ENCODE measurements around the gene KIDINS220.

Gene KIDINS220

GRCh38 chr2:8796315-8796848, 41.0 kb downstream of the KIDINS220 start:
- no peak for TF ChIP-seq CTCF (IDR thresholded peaks at IDR 0.05; ENCODE audit: low read depth, low read length, missing control alignments)
- H3K4me3 ChIP-seq (replicated peaks; ENCODE audit: low read depth, low read length): no peak overlapping the region
- DNase-seq (ENCODE audit: extremely low read depth, low read depth): no peak

GRCh38 chr2:8794923-8795825, 42.2 kb downstream of the KIDINS220 start:
- no peak for TF ChIP-seq CTCF (IDR thresholded peaks at IDR 0.05; ENCODE audit: low read depth, low read length, missing control alignments)
- no peak for DNase-seq (ENCODE audit: extremely low read depth, low read depth)
- H3K4me3 ChIP-seq (replicated peaks; ENCODE audit: low read depth, low read length): no peak overlapping the region

- H3K4me3 ChIP-seq (replicated peaks; ENCODE audit: low read depth, low read length): no peak overlapping the region
- TF ChIP-seq CTCF (IDR thresholded peaks at IDR 0.05; ENCODE audit: low read depth, low read length, missing control alignments): no peak
- DNase-seq (ENCODE audit: extremely low read depth, low read depth): no peak
These were observed 46.7 kb downstream of the KIDINS220 start for GRCh38 chr2:8790739-8791162.

- no peak overlapping the region for H3K4me3 ChIP-seq (replicated peaks; ENCODE audit: low read depth, low read length)
- TF ChIP-seq CTCF (IDR thresholded peaks at IDR 0.05; ENCODE audit: low read depth, low read length, missing control alignments): no peak
- DNase-seq (ENCODE audit: extremely low read depth, low read depth): no peak
These were observed 51.0 kb downstream of the KIDINS220 start for GRCh38 chr2:8786463-8786862.

- no peak for TF ChIP-seq CTCF (IDR thresholded peaks at IDR 0.05; ENCODE audit: low read depth, low read length, missing control alignments)
- no peak for DNase-seq (ENCODE audit: extremely low read depth, low read depth)
- H3K4me3 ChIP-seq (replicated peaks; ENCODE audit: low read depth, low read length): no peak overlapping the region
These were observed 57.4 kb downstream of the KIDINS220 start for GRCh38 chr2:8779795-8780671.

- TF ChIP-seq CTCF (IDR thresholded peaks at IDR 0.05; ENCODE audit: low read depth, low read length, missing control alignments): no peak
- no peak for DNase-seq (ENCODE audit: extremely low read depth, low read depth)
- H3K4me3 ChIP-seq (replicated peaks; ENCODE audit: low read depth, low read length): no peak overlapping the region
These were observed 63.0 kb downstream of the KIDINS220 start for GRCh38 chr2:8774371-8774770.
